Panc1 (cell line): ENCODE results near the gene NDUFA13. TPM values are rescaled to one million over a fixed set of nuclear protein-coding genes. Genes with fewer than 3 reads are reported as not detected.

Experiments
- ATAC-seq: fragments of 200-7000 bp; cut with Tn5 transposase; 2 replicates; pipeline ENCODE4 v1.9.1; 2020; ENCODE audit warnings: mild to moderate bottlenecking, moderate library complexity
- BruUV-seq: library from RNA; stranded (reverse); fragments of 400-500 nt; replicated peaks from 2 replicates; lab custom pipeline; 2021; lab: Mats Ljungman, UMichigan
- CTCF ChIA-PET: fragments of 300-600 bp; sonication (Branson Sonifier 250); formaldehyde crosslinking; loops from one replicate; lab custom pipeline; 2022; ENCODE audit warnings: antibody characterized with exemption; lab: Charles Lee
- POLR2A ChIA-PET: fragments of 300-600 bp; sonication (Branson Sonifier 250); formaldehyde crosslinking; loops from one replicate; lab custom pipeline; 2022; ENCODE audit warnings: antibody characterized with exemption; lab: Charles Lee
- DNase-seq: peaks from one replicate; pipeline ENCODE4 v3.0.0-alpha.2; 2010; ENCODE audit warnings: low read depth, low spot score
- H3K27ac ChIP-seq: 2 replicates; pipeline ENCODE4 v1.5.1; 2011; ENCODE audit warnings: mild to moderate bottlenecking, low read length, inconsistent platforms
- H3K27me3 ChIP-seq: fragments of 200-500 bp; sonication (Bioruptor generic); 2 replicates; pipeline ENCODE4 v1.6.0; 2014; ENCODE audit warnings: low read length, inconsistent platforms; ENCODE audit not compliant: control insufficient read depth, insufficient read depth
- H3K36me3 ChIP-seq: fragments of 200-500 bp; sonication (Bioruptor generic); 2 replicates; pipeline ENCODE4 v1.5.1; 2014; ENCODE audit warnings: inconsistent platforms, mild to moderate bottlenecking, low read length, moderate library complexity; ENCODE audit not compliant: control insufficient read depth, insufficient read depth
- H3K4me1 ChIP-seq: 2 replicates; pipeline ENCODE4 v1.5.1; 2011; ENCODE audit warnings: inconsistent platforms, mild to moderate bottlenecking, low read length, moderate library complexity; ENCODE audit not compliant: control insufficient read depth, insufficient read depth
- H3K4me3 ChIP-seq, 2 experiments: 2 replicates each; pipeline ENCODE4 v1.5.1; 2011 to 2012; ENCODE audit warnings: low read depth in 2 of 2, low read length in 2 of 2, mild to moderate bottlenecking in 2 of 2, inconsistent platforms in 1 of 2, moderate library complexity in 1 of 2
- H3K9me3 ChIP-seq: fragments of 200-500 bp; sonication (Bioruptor generic); 2 replicates; pipeline ENCODE4 v1.5.1; 2014; ENCODE audit warnings: low read depth, mild to moderate bottlenecking, inconsistent platforms, low read length, moderate library complexity; ENCODE audit not compliant: control insufficient read depth, insufficient read depth
- CTCF ChIP-seq: fragments of 450-650 bp; IDR thresholded peaks from 2 replicates; pipeline ENCODE4 v1.5.1; 2017; ENCODE audit warnings: mild to moderate bottlenecking
- POLR2AphosphoS5 ChIP-seq: IDR thresholded peaks from 2 replicates; pipeline ENCODE4 v1.6.1; 2012; ENCODE audit warnings: mild to moderate bottlenecking, low read depth, low read length, moderate library complexity
- REST ChIP-seq, 2 experiments: IDR thresholded peaks; 2 replicates each; pipeline ENCODE4 v1.6.1; 2011 to 2012; ENCODE audit warnings: low read depth in 2 of 2, control low read depth in 1 of 2, low read length in 1 of 2, mild to moderate bottlenecking in 1 of 2, moderate library complexity in 1 of 2; ENCODE audit not compliant: insufficient read depth in 1 of 2
- SIN3A ChIP-seq: IDR thresholded peaks from 2 replicates; pipeline ENCODE4 v1.6.1; 2012; ENCODE audit warnings: low read depth, mild to moderate bottlenecking, low read length, moderate library complexity, borderline replicate concordance; ENCODE audit not compliant: insufficient read depth
- TCF7L2 ChIP-seq: IDR thresholded peaks from 2 replicates; pipeline ENCODE4 v1.6.1; 2011; ENCODE audit warnings: mild to moderate bottlenecking, low read depth, low read length, inconsistent platforms
- in situ Hi-C: cut with HindIII; loops from 2 replicates; pipeline ENCODE4 v1.10.0; 2016; ENCODE audit warnings: low sequenced_read_pairs, low pct_unique_long_range_greater_than_20kb
- intact Hi-C: fragments of 100-400 bp; cut with micrococcal nuclease; formaldehyde crosslinking; loops from one replicate; pipeline ENCODE4 v1.10.0; 2022; ENCODE audit not compliant: unreplicated experiment
- total RNA-seq: library from RNA; stranded (reverse); gene quantifications from one replicate; pipeline ENCODE4 v1.2.1, GENCODE V29; 2021; ENCODE audit not compliant: unreplicated experiment

The NDUFA13 gene
- total RNA-seq, 1 experiment from 2014 or later, result 287 TPM

- POLR2A ChIA-PET, result no interaction called here
- in situ Hi-C loops (no loop called here), intact Hi-C loops (no loop called here)
Measured at GRCh38 chr19:19559931-19560330, 43.9 kb downstream of the NDUFA13 start.

GRCh38 chr19:19561946-19562664 is 46.1 kb downstream of the NDUFA13 start:
- Histone ChIP-seq H3K4me1 (no peaks in the 10 kb centered on the region), H3K9me3 (no peaks in the 10 kb centered on the region), H3K27ac (no peak overlapping the region), H3K36me3 (no peaks in the 10 kb centered on the region), H3K27me3 (no peaks in the 10 kb centered on the region), H3K4me3 (no peak overlapping the region)
- DNase-seq (no peak), ATAC-seq (no peak)
- in situ Hi-C loops, result no loop called here
- no peak for TF ChIP-seq REST (IDR thresholded peaks at IDR 0.05; ENCODE audit: insufficient read depth in 1 of 2, low read depth in 2 of 2, low read length in 1 of 2)
- no peak for TF ChIP-seq CTCF
- TF ChIP-seq TCF7L2, result no peak
- no peak for TF ChIP-seq SIN3A
- TF ChIP-seq POLR2AphosphoS5, result no peak
- POLR2A ChIA-PET, result no interaction called here
- intact Hi-C loops, result no loop called here
- BruUV-seq, result no TSS peak
- CTCF ChIA-PET, result interaction anchor here (0.6 to 1.0 kb wide), 2 partner anchors 9 to 16 kb away, joined by 3 to 5 read pairs; no protein-coding TSS in a partner anchor

More at GRCh38 chr19:19559931-19560330, 43.9 kb downstream of the NDUFA13 start:
- H3K9me3 ChIP-seq, result no peaks in the 10 kb centered on the region
- CTCF ChIA-PET, result no interaction called here
- no peaks in the 10 kb centered on the region for H3K27me3 ChIP-seq
- no peaks in the 10 kb centered on the region for H3K4me1 ChIP-seq
- no peak for DNase-seq
- no peak overlapping the region for H3K27ac ChIP-seq
- no peak for TF ChIP-seq SIN3A
- no peak for TF ChIP-seq TCF7L2
- TF ChIP-seq CTCF, result no peak
- no peak overlapping the region for H3K4me3 ChIP-seq
- ATAC-seq, result no peak
- BruUV-seq, result no TSS peak
- H3K36me3 ChIP-seq, result no peaks in the 10 kb centered on the region
